Liver (tissue), 9 donors: ENCODE results near the gene SARDH. TPM values are rescaled to one million over a fixed set of nuclear protein-coding genes. Genes with fewer than 3 reads are reported as not detected.

Source experiments
- DNase-seq: peaks from one replicate; pipeline ENCODE4 v3.0.0-alpha.2; 2017; ENCODE audit warnings: low spot score
- H3K27ac ChIP-seq, 2 donors: one replicate each; pipeline ENCODE4 v1.7.0; 2013; ENCODE audit warnings: inconsistent platforms in 2 of 2, low read length in 2 of 2, control low read depth in 1 of 2, low read depth in 1 of 2, mild to moderate bottlenecking in 1 of 2
- H3K27me3 ChIP-seq, 4 donors: one replicate each; pipeline versions ENCODE4 v1.6.1 to v1.7.0; 2013; ENCODE audit warnings: low read length in 3 of 4, inconsistent platforms in 1 of 4, mild to moderate bottlenecking in 1 of 4, moderate library complexity in 1 of 4; ENCODE audit not compliant: control insufficient read depth in 4 of 4, insufficient read depth in 4 of 4
- H3K36me3 ChIP-seq, 4 donors: one replicate each; pipeline versions ENCODE4 v1.6.1 to v1.7.0; 2013; ENCODE audit warnings: low read length in 3 of 4, mild to moderate bottlenecking in 3 of 4, low read depth in 1 of 4, moderate library complexity in 1 of 4; ENCODE audit not compliant: control insufficient read depth in 4 of 4, insufficient read depth in 3 of 4
- H3K4me1 ChIP-seq, 4 donors: one replicate each; pipeline versions ENCODE4 v1.6.1 to v1.7.0; 2013; ENCODE audit warnings: low read length in 3 of 4, mild to moderate bottlenecking in 3 of 4, moderate library complexity in 1 of 4; ENCODE audit not compliant: control insufficient read depth in 4 of 4, insufficient read depth in 4 of 4
- H3K4me3 ChIP-seq, 3 donors: one replicate each; pipeline versions ENCODE4 v1.6.1 to v1.7.0; 2013; ENCODE audit warnings: low read length in 3 of 3, control low read depth in 1 of 3, low read depth in 1 of 3, mild to moderate bottlenecking in 1 of 3
- H3K9ac ChIP-seq, 2 donors: one replicate each; pipeline ENCODE4 v1.7.0; 2013; ENCODE audit warnings: low read length in 2 of 2, mild to moderate bottlenecking in 2 of 2, moderate library complexity in 2 of 2, control low read depth in 1 of 2, low read depth in 1 of 2
- H3K9me3 ChIP-seq, 4 donors: one replicate each; pipeline versions ENCODE4 v1.6.1 to v1.7.0; 2013; ENCODE audit warnings: low read length in 3 of 4; ENCODE audit not compliant: control insufficient read depth in 4 of 4
- ATF3 ChIP-seq: IDR thresholded peaks from 2 replicates; pipeline ENCODE4 v1.6.1; 2016; ENCODE audit warnings: antibody characterized with exemption
- EGR1 ChIP-seq, 2 donors: IDR thresholded peaks; 2 replicates each; pipeline ENCODE4 v1.6.1; 2016 to 2018; ENCODE audit warnings: antibody characterized with exemption in 2 of 2, low read depth in 2 of 2
- FOXA1 ChIP-seq: IDR thresholded peaks from 2 replicates; pipeline ENCODE4 v1.6.1; 2016; ENCODE audit warnings: antibody characterized with exemption
- FOXA2 ChIP-seq: IDR thresholded peaks from 2 replicates; pipeline ENCODE4 v1.6.1; 2016; ENCODE audit warnings: antibody characterized with exemption
- GABPA ChIP-seq, 2 donors: IDR thresholded peaks in 1 of 2; conservative IDR thresholded peaks in 1 of 2; 2 replicates each; pipeline ENCODE4 v1.6.1; 2016; ENCODE audit warnings: antibody characterized with exemption in 2 of 2, mild to moderate bottlenecking in 1 of 2, moderate library complexity in 1 of 2
- HNF4A ChIP-seq, 2 donors: conservative IDR thresholded peaks; 2 replicates each; pipeline ENCODE4 v1.6.1; 2016; ENCODE audit warnings: antibody characterized with exemption in 2 of 2, mild to moderate bottlenecking in 2 of 2
- HNF4G ChIP-seq: IDR thresholded peaks from 2 replicates; pipeline ENCODE4 v1.6.1; 2016; ENCODE audit warnings: antibody characterized with exemption
- JUND ChIP-seq, 2 donors: IDR thresholded peaks; 2 replicates each; pipeline ENCODE4 v1.6.1; 2016; ENCODE audit warnings: antibody characterized with exemption in 2 of 2
- MAX ChIP-seq: IDR thresholded peaks from 2 replicates; pipeline ENCODE4 v1.6.1; 2016; ENCODE audit warnings: antibody characterized with exemption
- NR2F2 ChIP-seq: IDR thresholded peaks from 2 replicates; pipeline ENCODE4 v1.6.1; 2016; ENCODE audit warnings: antibody characterized with exemption
- REST ChIP-seq: IDR thresholded peaks from 2 replicates; pipeline ENCODE4 v1.6.1; 2016; ENCODE audit warnings: antibody characterized with exemption, mild to moderate bottlenecking
- RXRA ChIP-seq, 2 donors: IDR thresholded peaks; 2 replicates each; pipeline ENCODE4 v1.6.1; 2017 to 2018; ENCODE audit warnings: antibody characterized with exemption in 2 of 2, mild to moderate bottlenecking in 1 of 2
- SP1 ChIP-seq: IDR thresholded peaks from 2 replicates; pipeline ENCODE4 v1.6.1; 2018; ENCODE audit warnings: antibody characterized with exemption, mild to moderate bottlenecking
- TAF1 ChIP-seq: conservative IDR thresholded peaks from 2 replicates; pipeline ENCODE4 v1.6.1; 2016; ENCODE audit warnings: antibody characterized with exemption, mild to moderate bottlenecking
- YY1 ChIP-seq: IDR thresholded peaks from 2 replicates; pipeline ENCODE4 v1.6.1; 2016; ENCODE audit warnings: antibody characterized with exemption, mild to moderate bottlenecking
- ZBTB33 ChIP-seq: IDR thresholded peaks from 2 replicates; pipeline ENCODE4 v1.6.1; 2016; ENCODE audit warnings: antibody characterized with exemption
- WGBS: extraction: QIAGEN DNeasy Blood & Tissue Kit; methylation state at CpG from one replicate; pipeline ENCODE4 v1.1.7; 2013; 5-methylcytosine and 5-hydroxymethylcytosine counted together
- polyA plus RNA-seq, 2 donors: library from polyadenylated mRNA; stranded (reverse) in 1 of 2; unstranded in 1 of 2; fragments of 200-250 nt in 1 of 2; fragments of >200 nt in 1 of 2; fragmentation: Nextera tagmentation in 1 of 2; extraction: Ambion mirVana in 1 of 2; gene quantifications; one replicate each; pipeline versions ENCODE4 v1.2.1 to v1.2.3, GENCODE V29; 2013 to 2015
- total RNA-seq, 2 donors: library from RNA; depleted of rRNA; stranded (reverse); fragments of >200 nt; gene quantifications; one replicate each; pipeline ENCODE4 v1.2.3, GENCODE V29; 2014
- donor health status: healthy.
- donor health status: healthy.
- donor health status: healthy.
- donor health status: healthy.
- donor health status: healthy.

SARDH gene
- total and polyA plus RNA-seq, 4 donors, result 53.7 to 291 (median 63.4) TPM

- no peak for DNase-seq
- H3K36me3 ChIP-seq, result peaks cover 1 to 32% (median 10%) of the 10 kb centered on the region in 4 donors
- no peak overlapping the region for H3K9ac ChIP-seq
- no peak overlapping the region for H3K4me3 ChIP-seq
- TF ChIP-seq NR2F2, result no peak
- no peak for TF ChIP-seq FOXA1
- no peak for TF ChIP-seq EGR1 (IDR thresholded peaks at IDR 0.05; ENCODE audit: low read depth in 2 of 2)
- TF ChIP-seq SP1, result no peak
- no peak for TF ChIP-seq RXRA (IDR thresholded peaks at IDR 0.05)
- no peak for TF ChIP-seq FOXA2
- no peak for TF ChIP-seq REST
- no peak for TF ChIP-seq GABPA (IDR thresholded peaks at IDR 0.05 in 1 of 2, conservative IDR thresholded peaks at IDR 0.05 in 1 of 2)
- no peak for TF ChIP-seq MAX
- TF ChIP-seq YY1, result no peak
- no peak for TF ChIP-seq TAF1
- no peaks in the 10 kb centered on the region for H3K27me3 ChIP-seq
- WGBS, result 82% methylated on average over 17 of the region's 17 CpGs
- H3K4me1 ChIP-seq, result peaks cover 9 to 24% (median 18%) of the 10 kb centered on the region in 4 donors
- no peaks in the 10 kb centered on the region for H3K9me3 ChIP-seq
- no peak overlapping the region for H3K27ac ChIP-seq
Measured at GRCh38 chr9:133786907-133787753, 49.0 kb upstream of the SARDH start.

- no peaks in the 10 kb centered on the region for H3K9me3 ChIP-seq
- TF ChIP-seq JUND (IDR thresholded peaks at IDR 0.05), result no peak
- no peak for TF ChIP-seq HNF4G
- TF ChIP-seq FOXA2, result no peak
- no peak overlapping the region for H3K4me3 ChIP-seq
- H3K4me1 ChIP-seq, result peaks cover 9 to 24% (median 18%) of the 10 kb centered on the region in 4 donors
- 88% methylated on average over 11 of the region's 11 CpGs for WGBS
- no peak overlapping the region for H3K9ac ChIP-seq
- H3K27me3 ChIP-seq, result no peaks in the 10 kb centered on the region
- no peak overlapping the region for H3K27ac ChIP-seq
- H3K36me3 ChIP-seq, result peaks cover 1 to 35% (median 10%) of the 10 kb centered on the region in 4 donors
- DNase-seq, result no peak
Measured at GRCh38 chr9:133786371-133786753, 48.2 kb upstream of the SARDH start.

GRCh38 chr9:133785753-133786370 lies 47.7 kb upstream of the SARDH start:
- Histone ChIP-seq H3K27me3 (no peaks in the 10 kb centered on the region), H3K9me3 (no peaks in the 10 kb centered on the region), H3K27ac (no peak overlapping the region), H3K36me3 (peaks cover 0 to 36% (median 11%) of the 10 kb centered on the region in 4 donors), H3K9ac (no peak overlapping the region), H3K4me1 (peaks cover 9 to 22% (median 18%) of the 10 kb centered on the region in 4 donors), H3K4me3 (no peak overlapping the region)
- no peak for DNase-seq
- 93% methylated on average over 16 of the region's 16 CpGs for WGBS
- no peak for TF ChIP-seq RXRA (IDR thresholded peaks at IDR 0.05)
- TF ChIP-seq HNF4A (conservative IDR thresholded peaks at IDR 0.05), result no peak
- no peak for TF ChIP-seq JUND (IDR thresholded peaks at IDR 0.05)
- no peak for TF ChIP-seq SP1
- TF ChIP-seq ATF3, result no peak
- no peak for TF ChIP-seq TAF1
- no peak for TF ChIP-seq FOXA1
- TF ChIP-seq YY1, result no peak
- TF ChIP-seq REST, result no peak
- TF ChIP-seq GABPA (IDR thresholded peaks at IDR 0.05 in 1 of 2, conservative IDR thresholded peaks at IDR 0.05 in 1 of 2), result no peak
- TF ChIP-seq ZBTB33, result no peak
- no peak for TF ChIP-seq HNF4G
- TF ChIP-seq FOXA2, result no peak
